Smooth muscle cell of the brain vasculature (primary cell): ENCODE data around the gene CRYAB.
A peak's percentile ranks its signal among the peaks of the same experiment; 100 is the strongest.
"Not testable (repeated sequence)": the region's sequence is repeated elsewhere in the genome, so short reads cannot be mapped to it uniquely, and the experiment has no call there.

Experiments
- DNase-seq: peaks from one replicate; pipeline ENCODE4 v3.0.0-alpha.2; 2012; ENCODE audit warnings: low read depth, low spot score

The CRYAB gene

DNA sequence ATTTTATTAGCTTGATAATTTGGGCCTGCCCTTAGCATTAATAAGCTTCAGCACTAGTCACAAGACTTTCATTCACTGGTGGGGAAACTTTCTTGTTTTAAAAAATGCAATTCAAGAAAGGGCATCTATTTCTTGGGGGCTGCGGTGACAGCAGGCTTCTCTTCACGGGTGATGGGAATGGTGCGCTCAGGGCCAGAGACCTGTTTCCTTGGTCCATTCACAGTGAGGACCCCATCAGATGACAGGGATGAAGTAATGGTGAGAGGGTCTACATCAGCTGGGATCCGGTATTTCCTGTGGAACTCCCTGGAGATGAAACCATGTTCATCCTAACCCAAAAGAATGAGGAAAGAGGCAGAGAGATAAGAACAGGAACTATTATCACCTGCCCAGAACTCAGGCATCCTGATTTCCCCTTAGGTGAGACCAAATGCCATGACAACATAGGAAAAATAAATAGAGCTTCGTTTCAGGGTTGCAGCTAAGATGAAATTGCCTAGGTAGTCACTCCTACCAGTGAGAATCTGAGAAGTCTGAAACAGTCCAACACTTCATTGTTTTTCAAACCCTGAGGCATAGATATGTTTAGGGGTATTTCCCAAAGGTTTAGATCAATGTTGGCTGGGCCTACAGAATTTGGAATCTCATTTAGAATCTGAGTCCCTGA lies 2.8 kb downstream of the CRYAB start:
- no peak for DNase-seq

GRCh38 chr11:111906680-111907079 lies 4.9 kb downstream of the CRYAB start:
- DNase-seq: no peak

DNA sequence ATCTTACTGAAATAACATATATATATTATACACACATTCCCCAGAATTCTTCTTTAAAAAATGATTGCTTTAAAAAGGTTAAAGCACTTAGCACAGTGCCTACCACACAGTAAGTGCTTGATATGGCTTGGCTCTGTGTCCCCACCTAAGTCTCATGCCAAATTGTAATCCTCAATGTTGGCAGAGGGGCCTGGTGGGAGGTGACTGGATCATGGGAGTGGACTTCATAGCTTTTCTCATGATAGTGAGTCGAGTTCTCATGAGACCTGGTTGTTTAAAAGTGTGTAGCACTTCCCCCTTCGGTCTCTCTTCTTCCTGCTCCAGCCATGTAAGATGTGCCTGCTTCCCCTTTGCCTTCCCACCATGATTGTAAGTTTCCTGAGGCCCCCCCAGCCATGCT lies 6.2 kb downstream of the CRYAB start:
- no peak for DNase-seq

DNA sequence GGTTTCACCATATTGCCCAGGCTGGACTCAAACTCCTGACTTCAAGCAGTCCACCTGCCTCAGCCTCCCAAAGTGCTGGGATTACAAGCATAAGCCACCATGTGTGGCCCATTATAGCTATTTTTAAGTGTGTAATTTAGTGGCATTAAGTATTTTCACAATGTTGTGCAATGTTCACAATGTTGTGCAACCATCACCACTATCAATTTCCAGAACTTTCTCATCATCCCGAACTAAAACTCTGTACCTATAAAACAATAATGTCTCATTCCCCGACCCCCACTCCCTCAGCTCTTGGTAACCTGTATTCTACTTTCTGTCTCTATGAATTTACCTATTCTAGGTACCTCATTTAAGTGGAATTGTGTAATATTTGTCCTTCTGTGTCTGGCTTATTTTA lies 24.7 kb downstream of the CRYAB start:
- DNase-seq: no peak

DNA sequence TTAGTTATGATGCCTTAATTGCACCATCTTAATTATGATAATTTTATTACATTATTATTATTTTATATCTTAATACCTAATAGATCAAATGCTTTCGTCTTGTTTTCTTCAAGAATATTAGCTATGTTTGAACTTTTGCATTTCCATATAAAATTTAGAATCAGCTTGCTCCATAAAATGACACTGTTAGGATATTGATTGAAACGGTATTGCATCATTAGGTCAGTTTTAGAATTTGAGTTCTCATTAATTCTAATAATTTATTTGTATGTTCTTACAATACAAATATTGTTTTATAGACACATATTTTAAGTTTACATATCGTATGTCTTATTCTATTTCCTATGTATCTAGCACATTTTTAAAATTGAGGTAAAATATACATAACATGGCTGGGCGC lies 25.5 kb downstream of the CRYAB start:
- DNase-seq: no peak

GRCh38 chr11:111885053-111885452 lies 26.5 kb downstream of the CRYAB start:
- DNase-seq: not testable (repeated sequence)

- DNase-seq: no peak
Observed at GRCh38 chr11:111882202-111882601, 29.4 kb downstream of the CRYAB start.

DNA sequence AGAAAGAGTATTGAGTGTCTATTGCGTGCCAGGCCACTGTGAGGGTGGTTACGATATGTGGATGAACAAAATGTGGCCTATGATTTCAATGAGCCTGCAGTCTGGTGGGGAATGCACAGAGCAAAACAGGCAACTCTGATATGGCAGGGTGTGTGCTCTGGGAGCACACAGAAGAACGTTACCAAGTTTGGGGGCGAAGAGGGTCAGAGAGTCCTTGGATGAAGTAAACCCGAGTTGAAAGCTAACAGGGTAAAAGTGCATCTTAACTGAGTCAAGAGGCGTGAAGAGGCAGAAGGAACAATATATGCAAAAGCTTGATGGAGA lies 32.0 kb downstream of the CRYAB start:
- no peak for DNase-seq

GRCh38 chr11:111878849-111879636 lies 32.5 kb downstream of the CRYAB start, which contains the start of the genes CFAP68 and FDXACB1:
CFAP68 (plus strand) TSS chr11:111879541; CDS start chr11:111879561, 20 bp downstream.
FDXACB1 (minus strand) TSS chr11:111879165; CDS start chr11:111879132, 33 bp downstream.
- peak; percentile 95 for DNase-seq

GRCh38 chr11:111878385-111878848 lies 33.2 kb downstream of the CRYAB start:
- peak; percentile 1 for DNase-seq

- DNase-seq: no peak
Observed at GRCh38 chr11:111871693-111872161, 39.8 kb downstream of the CRYAB start.

DNA sequence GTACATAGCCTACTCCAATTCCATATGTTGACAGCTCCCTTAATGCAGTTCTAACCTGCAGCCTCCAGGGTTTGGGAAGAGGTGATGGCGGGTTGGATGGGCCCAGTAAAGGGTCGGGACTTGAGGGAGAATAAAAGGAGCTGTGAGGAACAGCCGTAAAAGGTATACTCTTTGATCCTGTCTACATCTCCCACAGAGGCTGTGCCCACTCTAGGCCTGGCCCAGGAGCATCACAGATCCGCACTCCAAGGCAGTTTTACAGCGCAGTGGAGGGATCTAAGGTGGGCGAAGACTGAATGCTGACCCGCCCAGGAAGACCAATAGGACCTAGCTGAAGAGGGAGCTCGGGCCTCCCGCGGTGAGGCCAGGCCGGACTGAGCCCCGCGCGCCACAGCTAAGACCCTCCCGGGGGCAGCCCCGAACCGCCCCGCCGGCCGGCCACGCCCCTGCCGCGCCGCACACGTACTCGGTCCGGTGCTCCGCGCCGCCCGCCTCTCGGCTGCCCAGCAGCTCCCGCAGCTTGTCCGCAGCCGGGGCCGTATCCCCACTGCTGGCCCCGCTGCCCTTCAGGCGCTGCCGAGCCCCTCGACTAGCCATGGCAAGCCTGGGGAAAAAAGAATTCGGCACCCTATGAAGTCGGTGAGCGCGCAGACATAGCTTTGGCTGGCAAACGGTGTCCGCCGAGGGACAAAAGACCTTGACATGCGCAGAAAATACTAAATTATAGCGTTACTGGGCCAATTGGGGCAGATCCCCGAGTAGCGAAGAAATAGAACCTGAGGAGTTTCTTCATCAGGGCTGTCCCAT lies 40.5 kb downstream of the CRYAB start, which contains the start of gene ALG9:
Gene ALG9, minus strand, starts transcription at position 696 of the 807 bp plus-strand sequence. Its CDS starts 99 bp downstream, at position 597.
- peak; percentile 46 for DNase-seq

DNA sequence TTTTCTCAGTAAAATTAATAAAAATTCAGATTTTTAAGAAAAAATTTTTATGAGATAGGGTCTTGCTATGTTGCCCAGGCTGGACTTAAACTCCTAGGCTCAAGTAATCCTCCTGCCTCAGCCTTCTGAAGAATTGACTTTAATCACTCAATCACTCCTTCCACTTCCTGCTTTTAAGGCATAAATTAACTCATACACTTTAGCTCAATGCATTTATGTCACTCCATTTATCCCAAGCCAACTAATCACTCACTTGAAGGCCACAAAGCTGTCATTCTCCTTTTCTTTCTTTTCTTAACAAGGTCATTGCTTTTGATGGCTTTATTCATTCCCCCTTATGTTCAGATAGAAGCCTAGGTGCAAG lies 41.1 kb downstream of the CRYAB start:
- DNase-seq: no peak

DNA sequence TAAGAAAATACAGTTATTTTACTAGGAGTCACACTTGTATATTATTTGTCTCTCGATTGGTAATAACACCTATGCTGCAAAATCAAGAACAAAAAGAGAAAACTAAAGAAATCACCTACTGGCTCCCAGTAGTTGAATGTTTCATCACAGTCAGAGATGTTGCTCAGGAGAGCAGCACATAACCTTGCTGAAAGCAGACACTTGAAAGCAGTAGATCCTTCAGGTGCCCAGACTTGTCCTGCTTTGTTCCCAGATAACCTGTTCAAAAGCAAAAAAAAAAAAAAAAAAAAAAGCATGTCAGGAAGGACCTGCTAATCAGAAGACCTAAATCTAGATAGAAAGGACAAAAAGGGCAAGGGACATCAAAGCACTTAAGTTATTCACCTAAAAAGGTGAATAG lies 41.5 kb downstream of the CRYAB start:
- no peak for DNase-seq

GRCh38 chr11:111860257-111860656 lies 51.3 kb downstream of the CRYAB start:
- DNase-seq: no peak
